ENCODE results near the gene CDH4. TPM values are rescaled to one million over a fixed set of nuclear protein-coding genes. Genes with fewer than 3 reads are reported as not detected.

The CDH4 gene
- total RNA-seq, 2 experiments from 2014 or later = not detected

DNA sequence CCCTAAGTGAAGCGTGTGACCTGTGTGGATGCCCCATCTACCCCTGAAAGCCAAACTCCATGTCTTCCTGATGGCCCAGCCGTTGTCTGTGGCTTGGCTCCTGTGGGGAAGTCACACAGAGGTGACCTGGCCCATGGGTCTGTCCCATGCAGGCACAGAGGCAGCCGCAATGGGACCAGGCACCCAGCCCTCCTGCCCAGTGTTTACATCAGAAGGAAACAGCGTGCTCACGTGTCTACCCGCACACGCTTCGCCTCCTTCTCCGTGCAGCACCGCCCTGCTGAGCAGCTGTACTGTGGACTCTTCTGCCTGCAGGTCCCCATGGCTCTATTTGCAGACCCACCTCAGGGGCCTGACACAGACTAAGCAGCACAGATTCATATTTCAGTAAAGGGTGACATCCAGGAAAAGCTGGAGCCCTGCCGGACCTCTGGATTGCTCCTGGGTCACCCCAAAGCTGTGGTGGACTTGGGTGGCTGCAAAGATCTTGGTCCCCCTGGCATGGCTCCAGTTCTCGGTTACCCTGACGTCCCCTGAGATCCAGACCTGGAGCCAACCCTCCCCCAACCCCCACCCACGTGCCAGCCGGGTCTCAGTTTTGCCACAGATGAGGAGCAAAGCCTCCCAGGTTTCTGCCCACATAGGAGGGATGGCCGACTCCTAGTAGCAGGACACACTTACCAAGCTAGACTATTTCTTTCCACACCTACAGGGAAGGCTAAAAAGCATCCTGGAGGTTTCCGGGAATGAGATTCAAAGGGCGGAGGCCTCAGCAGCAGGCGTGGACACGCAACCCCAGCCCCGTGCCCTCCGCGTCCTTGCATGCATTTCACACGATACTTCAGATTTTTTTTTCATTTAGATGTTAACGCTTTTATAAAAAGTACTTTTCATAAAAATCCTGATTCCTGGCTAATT, 120.3 kb downstream of the CDH4 start:
- Histone ChIP-seq H3K4me2 (ENCODE audit: low read length) (no peak overlapping the region), H3K79me2 (ENCODE audit: insufficient read depth, low read depth, low read length) (no peaks in the 10 kb centered on the region), H3K36me3 (ENCODE audit: insufficient read depth, low read length) (no peaks in the 10 kb centered on the region), H3K4me3 (ENCODE audit: low read depth, low read length, poor library complexity, severe bottlenecking) (no peak overlapping the region), H3K27ac (ENCODE audit: low read depth, low read length, poor library complexity, severe bottlenecking) (no peak overlapping the region), H2AFZ (ENCODE audit: low read length) (no peak overlapping the region), H3K4me1 (ENCODE audit: insufficient read depth, low read length, poor library complexity, severe bottlenecking) (no peaks in the 10 kb centered on the region), H3K9me2 (ENCODE audit: insufficient read depth, low read length) (no peaks in the 10 kb centered on the region), H3K9me3 (ENCODE audit: low read length) (no peaks in the 10 kb centered on the region), H4K20me1 (ENCODE audit: insufficient read depth, low read length) (no peaks in the 10 kb centered on the region)
- intact Hi-C loops (cut with micrococcal nuclease; ENCODE audit: unreplicated experiment) = no loop called here
- ChIA-PET POLR2A (no interaction called here), CTCF (ENCODE audit: unreplicated experiment) (no interaction called here)
- no TSS peak for BruUV-seq (replicated peaks)
- TF ChIP-seq, protein P1, sequence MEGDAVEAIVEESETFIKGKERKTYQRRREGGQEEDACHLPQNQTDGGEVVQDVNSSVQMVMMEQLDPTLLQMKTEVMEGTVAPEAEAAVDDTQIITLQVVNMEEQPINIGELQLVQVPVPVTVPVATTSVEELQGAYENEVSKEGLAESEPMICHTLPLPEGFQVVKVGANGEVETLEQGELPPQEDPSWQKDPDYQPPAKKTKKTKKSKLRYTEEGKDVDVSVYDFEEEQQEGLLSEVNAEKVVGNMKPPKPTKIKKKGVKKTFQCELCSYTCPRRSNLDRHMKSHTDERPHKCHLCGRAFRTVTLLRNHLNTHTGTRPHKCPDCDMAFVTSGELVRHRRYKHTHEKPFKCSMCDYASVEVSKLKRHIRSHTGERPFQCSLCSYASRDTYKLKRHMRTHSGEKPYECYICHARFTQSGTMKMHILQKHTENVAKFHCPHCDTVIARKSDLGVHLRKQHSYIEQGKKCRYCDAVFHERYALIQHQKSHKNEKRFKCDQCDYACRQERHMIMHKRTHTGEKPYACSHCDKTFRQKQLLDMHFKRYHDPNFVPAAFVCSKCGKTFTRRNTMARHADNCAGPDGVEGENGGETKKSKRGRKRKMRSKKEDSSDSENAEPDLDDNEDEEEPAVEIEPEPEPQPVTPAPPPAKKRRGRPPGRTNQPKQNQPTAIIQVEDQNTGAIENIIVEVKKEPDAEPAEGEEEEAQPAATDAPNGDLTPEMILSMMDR (conservative IDR thresholded peaks at IDR 0.05; ENCODE audit: low read length) = no peak
- TF ChIP-seq EZH2phosphoT487 (IDR thresholded peaks at IDR 0.05; ENCODE audit: borderline replicate concordance, low read depth, low read length) = no peak
- no peak for DNase-seq (ENCODE audit: low spot score)

DNA sequence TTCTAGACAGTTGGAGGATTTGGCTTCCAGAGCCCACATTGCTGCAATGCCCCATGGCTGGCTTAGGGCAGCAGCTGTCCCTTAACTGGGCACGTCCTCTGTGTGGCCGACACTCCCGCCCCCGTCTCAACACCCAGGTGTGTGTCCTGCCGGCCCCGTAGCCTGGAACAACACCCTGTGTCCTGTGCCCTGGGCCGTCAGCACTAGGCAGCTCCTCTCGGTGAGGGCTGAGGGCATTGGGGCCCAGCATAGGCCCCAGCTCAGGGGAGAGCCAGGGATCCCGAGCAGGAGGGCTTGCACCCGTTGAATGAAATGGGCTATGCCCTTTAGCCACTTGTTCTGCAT, 121.0 kb downstream of the CDH4 start:
- no peak for TF ChIP-seq EZH2phosphoT487 (IDR thresholded peaks at IDR 0.05; ENCODE audit: borderline replicate concordance, low read depth, low read length)
- TF ChIP-seq, protein P1 (conservative IDR thresholded peaks at IDR 0.05; ENCODE audit: low read length) = no peak
- POLR2A ChIA-PET = no interaction called here
- no peak overlapping the region for H3K4me2 ChIP-seq (ENCODE audit: low read length)
- BruUV-seq (replicated peaks) = no TSS peak
- no peaks in the 10 kb centered on the region for H3K36me3 ChIP-seq (ENCODE audit: insufficient read depth, low read length)
- H3K4me3 ChIP-seq (ENCODE audit: low read depth, low read length, poor library complexity, severe bottlenecking) = no peak overlapping the region
- H2AFZ ChIP-seq (ENCODE audit: low read length) = no peak overlapping the region
- no peaks in the 10 kb centered on the region for H3K4me1 ChIP-seq (ENCODE audit: insufficient read depth, low read length, poor library complexity, severe bottlenecking)
- no peaks in the 10 kb centered on the region for H3K79me2 ChIP-seq (ENCODE audit: insufficient read depth, low read depth, low read length)
- DNase-seq (ENCODE audit: low spot score) = no peak
- H3K9me2 ChIP-seq (ENCODE audit: insufficient read depth, low read length) = no peaks in the 10 kb centered on the region
- H3K9me3 ChIP-seq (ENCODE audit: low read length) = no peaks in the 10 kb centered on the region
- no peak overlapping the region for H3K27ac ChIP-seq (ENCODE audit: low read depth, low read length, poor library complexity, severe bottlenecking)
- CTCF ChIA-PET (ENCODE audit: unreplicated experiment) = no interaction called here
- no peaks in the 10 kb centered on the region for H4K20me1 ChIP-seq (ENCODE audit: insufficient read depth, low read length)
- intact Hi-C loops (cut with micrococcal nuclease; ENCODE audit: unreplicated experiment) = no loop called here

DNA sequence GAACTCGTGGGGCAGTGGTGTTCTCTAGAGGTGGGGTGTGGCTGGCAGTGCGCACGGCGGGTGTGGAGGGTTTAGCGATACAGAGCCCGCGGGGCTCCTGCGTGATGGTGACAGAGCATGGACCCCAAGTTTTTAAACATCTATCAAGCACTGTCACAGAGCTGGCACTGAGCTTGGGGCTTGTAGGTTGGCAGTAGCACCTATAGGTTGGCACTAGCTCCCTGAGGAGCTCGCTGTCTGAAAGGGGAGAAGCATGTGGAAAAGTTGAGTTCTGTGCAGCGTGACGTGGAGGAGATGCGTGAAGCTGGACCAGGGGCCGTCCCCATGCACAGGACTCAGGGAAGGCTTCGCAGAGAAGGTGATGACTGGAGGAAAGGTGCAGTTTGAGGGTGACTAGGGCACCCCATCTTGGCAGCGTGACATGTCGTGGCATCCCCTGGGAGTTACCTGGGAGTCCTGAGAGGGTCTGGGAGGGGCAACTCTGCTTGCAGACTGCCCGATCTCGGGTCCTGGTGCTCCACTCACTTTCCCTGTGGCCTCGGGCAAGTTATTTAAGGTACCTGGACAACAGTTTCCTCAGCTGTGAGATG, 122.0 kb downstream of the CDH4 start:
- ChIA-PET POLR2A (no interaction called here), CTCF (ENCODE audit: unreplicated experiment) (interaction anchor here (0.6 kb wide), 1 partner anchor 38 kb away, joined by 3 read pairs; no protein-coding TSS in a partner anchor)
- Histone ChIP-seq H3K9me3 (ENCODE audit: low read length) (no peaks in the 10 kb centered on the region), H3K27ac (ENCODE audit: low read depth, low read length, poor library complexity, severe bottlenecking) (no peak overlapping the region), H3K4me1 (ENCODE audit: insufficient read depth, low read length, poor library complexity, severe bottlenecking) (no peaks in the 10 kb centered on the region), H4K20me1 (ENCODE audit: insufficient read depth, low read length) (no peaks in the 10 kb centered on the region), H2AFZ (ENCODE audit: low read length) (no peak overlapping the region), H3K79me2 (ENCODE audit: insufficient read depth, low read depth, low read length) (no peaks in the 10 kb centered on the region), H3K4me3 (ENCODE audit: low read depth, low read length, poor library complexity, severe bottlenecking) (no peak overlapping the region), H3K4me2 (ENCODE audit: low read length) (no peak overlapping the region), H3K36me3 (ENCODE audit: insufficient read depth, low read length) (no peaks in the 10 kb centered on the region), H3K9me2 (ENCODE audit: insufficient read depth, low read length) (no peaks in the 10 kb centered on the region)
- DNase-seq (ENCODE audit: low spot score) = no peak
- no TSS peak for BruUV-seq (replicated peaks)
- intact Hi-C loops (cut with micrococcal nuclease; ENCODE audit: unreplicated experiment) = no loop called here
- TF ChIP-seq EZH2phosphoT487 (IDR thresholded peaks at IDR 0.05; ENCODE audit: borderline replicate concordance, low read depth, low read length) = no peak
- TF ChIP-seq, protein P1 (conservative IDR thresholded peaks at IDR 0.05; ENCODE audit: low read length) = no peak

All from OCI-LY7 (cell line).